GM23338 (cell line): Measurements from ENCODE around the gene CDH23.

Experiments
- CTCF ChIP-seq, 2 experiments: fragments of 200-600 bp in 1 of 2; sonication (generic) in 1 of 2; conservative IDR thresholded peaks; 2 replicates each; pipeline versions ENCODE4 v1.5.1 to v1.6.1; 2016 to 2017; ENCODE audit warnings: antibody characterized with exemption in 2 of 2, low read depth in 2 of 2, mild to moderate bottlenecking in 2 of 2, moderate library complexity in 1 of 2
- ETS1 ChIP-seq: IDR thresholded peaks from 2 replicates; pipeline ENCODE4 v1.6.1; 2016; ENCODE audit warnings: antibody characterized with exemption
- EZH2 ChIP-seq: fragments of 200-600 bp; sonication (generic); IDR thresholded peaks from one replicate; pipeline ENCODE4 v1.8.0; 2017; ENCODE audit warnings: antibody characterized with exemption, mild to moderate bottlenecking, low read depth; ENCODE audit not compliant: unreplicated experiment
- POLR2AphosphoS5 ChIP-seq: IDR thresholded peaks from 2 replicates; pipeline ENCODE4 v1.6.1; 2016; ENCODE audit warnings: antibody characterized with exemption, low read depth

GRCh38 chr10:71423901-71424300, 27.2 kb downstream of the CDH23 start:
- TF ChIP-seq CTCF (conservative IDR thresholded peaks at IDR 0.05; ENCODE audit: low read depth in 2 of 2) = no peak
- TF ChIP-seq ETS1 = no peak
- TF ChIP-seq EZH2 = no peak
- TF ChIP-seq POLR2AphosphoS5 = no peak
